OCI-LY1 (cell line): ENCODE results near the gene TXNDC17.

Experiments used
- H2AFZ ChIP-seq: fragments of 200-600 bp; sonication (generic), shearing (Covaris generic); 2 replicates; pipeline ENCODE4 v1.6.0; 2014; ENCODE audit warnings: antibody characterized with exemption, mild to moderate bottlenecking, low read length
- H3F3A ChIP-seq: fragments of 200-600 bp; sonication (generic), shearing (Covaris generic); 2 replicates; pipeline ENCODE4 v1.6.0; 2014; ENCODE audit warnings: mild to moderate bottlenecking, antibody characterized with exemption, low read length, moderate library complexity; ENCODE audit not compliant: insufficient read depth
- H3K27ac ChIP-seq: fragments of 200-600 bp; sonication (generic); 2 replicates; pipeline ENCODE4 v1.5.1; 2014; ENCODE audit warnings: low read length, mixed run types, mild to moderate bottlenecking, low read depth; ENCODE audit not compliant: poor library complexity, severe bottlenecking
- H3K27me3 ChIP-seq: fragments of 200-600 bp; sonication (generic); 2 replicates; pipeline ENCODE4 v1.6.0; 2014; ENCODE audit warnings: antibody characterized with exemption, mild to moderate bottlenecking, low read length, moderate library complexity; ENCODE audit not compliant: insufficient read depth
- H3K36me3 ChIP-seq: fragments of 200-600 bp; sonication (generic); 2 replicates; pipeline ENCODE4 v1.6.1; 2014; ENCODE audit warnings: mild to moderate bottlenecking, antibody characterized with exemption, low read length, moderate library complexity, mixed read lengths; ENCODE audit not compliant: insufficient read depth
- H3K4me1 ChIP-seq: fragments of 200-600 bp; sonication (generic); 2 replicates; pipeline ENCODE4 v1.5.1; 2014; ENCODE audit warnings: mild to moderate bottlenecking, low read length, moderate library complexity; ENCODE audit not compliant: insufficient read depth, severe bottlenecking
- H3K4me2 ChIP-seq: fragments of 200-600 bp; sonication (generic), shearing (Covaris generic); 2 replicates; pipeline ENCODE4 v1.6.1; 2014; ENCODE audit warnings: low read length
- H3K4me3 ChIP-seq: fragments of 200-600 bp; sonication (generic); 2 replicates; pipeline ENCODE4 v1.5.1; 2014; ENCODE audit warnings: low read length, low read depth, mild to moderate bottlenecking, mixed read lengths; ENCODE audit not compliant: poor library complexity, severe bottlenecking
- H3K79me2 ChIP-seq: fragments of 200-600 bp; shearing (Covaris generic); 2 replicates; pipeline ENCODE4 v1.6.1; 2016; ENCODE audit warnings: mixed run types, low read length, mixed read lengths; ENCODE audit not compliant: insufficient read depth
- H3K9ac ChIP-seq: fragments of 200-600 bp; sonication (generic), shearing (Covaris generic); 2 replicates; pipeline ENCODE4 v1.6.1; 2014; ENCODE audit warnings: mild to moderate bottlenecking, low read length, mixed read lengths
- H3K9me2 ChIP-seq: fragments of 200-600 bp; sonication (generic), shearing (Covaris generic); 2 replicates; pipeline ENCODE4 v1.6.1; 2014; ENCODE audit warnings: low read depth, mild to moderate bottlenecking, low read length, mixed read lengths
- H3K9me3 ChIP-seq: fragments of 200-600 bp; shearing (Covaris generic); 2 replicates; pipeline ENCODE4 v1.6.1; 2014; ENCODE audit warnings: low read length, mixed read lengths
- H4K20me1 ChIP-seq: fragments of 200-600 bp; sonication (generic), shearing (Covaris generic); 2 replicates; pipeline ENCODE4 v1.6.0; 2016; ENCODE audit warnings: mild to moderate bottlenecking, low read length; ENCODE audit not compliant: insufficient read depth
- EZH2 ChIP-seq: fragments of 200-600 bp; sonication (generic), shearing (Covaris generic); IDR thresholded peaks from 2 replicates; pipeline ENCODE4 v1.8.0; 2017; ENCODE audit warnings: borderline replicate concordance, mixed run types, mild to moderate bottlenecking, antibody characterized with exemption, low read length, moderate library complexity, mixed read lengths
- TF ChIP-seq, protein P1 (sequence below): fragments of 200-600 bp; sonication (generic), shearing (Covaris generic); IDR thresholded peaks from 2 replicates; pipeline ENCODE4 v1.5.1; 2017; ENCODE audit warnings: mild to moderate bottlenecking, antibody characterized with exemption, low read length, moderate library complexity, mixed read lengths

Gene TXNDC17

DNA sequence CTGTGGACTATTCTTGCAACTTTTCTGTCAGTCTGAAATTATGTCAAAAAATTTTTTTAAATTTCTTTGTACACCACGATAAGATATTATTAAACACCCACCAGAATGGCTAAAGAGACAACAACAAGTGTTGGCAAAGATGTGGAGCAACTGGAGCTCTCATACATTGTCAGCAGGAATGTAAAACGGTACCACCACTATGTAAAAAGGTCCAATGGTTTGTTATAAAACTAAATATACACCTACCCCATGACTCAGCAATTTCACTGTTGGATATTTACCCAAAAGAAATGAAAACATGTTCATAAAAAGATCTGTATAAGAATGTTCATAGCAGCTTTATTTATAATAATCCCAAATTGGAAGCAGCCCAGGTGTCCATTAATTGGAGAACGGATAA is 7.6 kb upstream of the TXNDC17 start:
- Histone ChIP-seq H3K36me3 (peaks cover 42% of the 10 kb centered on the region), H3K79me2 (no peaks in the 10 kb centered on the region), H3K9me2 (no peaks in the 10 kb centered on the region), H3K4me3 (no peak overlapping the region), H3K4me1 (peaks cover 1% of the 10 kb centered on the region), H3K4me2 (no peak overlapping the region), H3F3A (no peaks in the 10 kb centered on the region; the same call in 1 of the 2 replicates), H3K9ac (no peak overlapping the region), H3K27ac (no peak overlapping the region), H3K9me3 (0 out of 2 replicates have a peak, but pooled peaks cover 3% of the 10 kb centered on the region), H2AFZ (no peak overlapping the region), H4K20me1 (no peaks in the 10 kb centered on the region), H3K27me3 (no peaks in the 10 kb centered on the region)
- TF ChIP-seq, protein P1, sequence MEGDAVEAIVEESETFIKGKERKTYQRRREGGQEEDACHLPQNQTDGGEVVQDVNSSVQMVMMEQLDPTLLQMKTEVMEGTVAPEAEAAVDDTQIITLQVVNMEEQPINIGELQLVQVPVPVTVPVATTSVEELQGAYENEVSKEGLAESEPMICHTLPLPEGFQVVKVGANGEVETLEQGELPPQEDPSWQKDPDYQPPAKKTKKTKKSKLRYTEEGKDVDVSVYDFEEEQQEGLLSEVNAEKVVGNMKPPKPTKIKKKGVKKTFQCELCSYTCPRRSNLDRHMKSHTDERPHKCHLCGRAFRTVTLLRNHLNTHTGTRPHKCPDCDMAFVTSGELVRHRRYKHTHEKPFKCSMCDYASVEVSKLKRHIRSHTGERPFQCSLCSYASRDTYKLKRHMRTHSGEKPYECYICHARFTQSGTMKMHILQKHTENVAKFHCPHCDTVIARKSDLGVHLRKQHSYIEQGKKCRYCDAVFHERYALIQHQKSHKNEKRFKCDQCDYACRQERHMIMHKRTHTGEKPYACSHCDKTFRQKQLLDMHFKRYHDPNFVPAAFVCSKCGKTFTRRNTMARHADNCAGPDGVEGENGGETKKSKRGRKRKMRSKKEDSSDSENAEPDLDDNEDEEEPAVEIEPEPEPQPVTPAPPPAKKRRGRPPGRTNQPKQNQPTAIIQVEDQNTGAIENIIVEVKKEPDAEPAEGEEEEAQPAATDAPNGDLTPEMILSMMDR = no peak

DNA sequence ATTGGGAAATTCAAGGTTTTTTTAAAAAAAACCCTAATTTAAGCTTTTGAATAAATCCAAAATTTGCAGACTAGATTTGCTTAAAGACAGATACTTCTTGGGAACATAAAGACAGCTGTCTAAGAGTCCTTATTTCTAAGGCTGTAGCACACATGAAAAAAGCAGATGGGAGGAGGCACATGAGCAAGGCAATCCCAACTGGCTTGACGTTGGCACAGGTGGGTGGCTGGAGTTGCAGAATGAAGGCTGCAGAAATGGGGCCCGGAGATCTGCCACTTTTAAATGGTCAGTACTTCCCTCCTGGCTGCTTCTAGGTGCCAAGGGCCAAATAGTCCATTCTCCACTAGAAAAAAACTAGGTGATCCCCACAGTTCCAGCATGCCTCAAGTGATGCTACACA is 4.8 kb upstream of the TXNDC17 start:
- TF ChIP-seq EZH2 = no peak
- TF ChIP-seq, protein P1 = no peak
- H3K9me3 ChIP-seq = 0 out of 2 replicates have a peak, but pooled peaks cover 3% of the 10 kb centered on the region

DNA sequence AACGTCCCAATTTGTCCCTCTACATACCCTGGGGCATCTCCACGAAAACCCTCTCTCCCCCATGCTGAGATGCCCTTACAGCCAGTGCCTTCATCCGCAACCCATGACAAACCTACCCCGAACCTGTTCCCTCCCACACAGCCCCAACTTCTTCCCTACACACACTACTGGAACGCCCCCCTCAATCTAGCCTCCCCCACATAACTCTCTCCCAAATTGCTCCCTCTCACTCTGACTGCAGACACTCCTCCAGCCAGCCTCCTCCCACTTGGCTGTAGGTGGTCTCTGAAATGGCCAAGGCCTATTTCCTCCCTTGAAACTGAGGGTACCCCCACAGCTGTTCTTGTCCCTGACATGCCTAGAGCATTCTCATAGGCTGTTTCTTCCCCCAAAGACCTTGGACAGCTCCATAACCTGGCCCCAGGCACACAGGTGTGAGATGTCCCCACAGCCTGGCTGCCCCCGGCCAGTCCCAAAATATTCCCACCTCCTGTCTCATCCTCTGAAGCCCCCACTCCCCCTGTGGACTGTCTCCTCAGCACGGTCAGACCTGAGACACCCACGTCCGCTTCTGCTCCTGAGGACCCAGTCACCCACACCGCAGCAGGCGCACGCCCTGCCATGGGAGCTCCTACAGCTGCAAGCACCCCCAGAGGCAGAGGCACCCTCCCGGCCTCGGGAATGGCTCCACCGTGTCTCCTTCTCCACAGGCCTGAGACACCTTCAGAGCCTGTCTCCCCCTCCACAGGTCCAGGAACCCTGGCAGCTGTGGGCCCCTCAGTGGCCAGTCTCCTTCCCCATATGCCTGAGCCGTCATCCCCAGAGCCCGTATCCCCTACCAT is 4.0 kb upstream of the TXNDC17 start:
- TF ChIP-seq, protein P1 = no peak
- TF ChIP-seq EZH2 = no peak
- Histone ChIP-seq H3K4me2 (no peak overlapping the region), H3K36me3 (peaks cover 28% of the 10 kb centered on the region), H3K27me3 (no peaks in the 10 kb centered on the region), H3K9me3 (0 out of 2 replicates have a peak, but pooled peaks cover 3% of the 10 kb centered on the region), H3K9ac (no peak overlapping the region), H3K4me1 (peaks cover 21% of the 10 kb centered on the region), H3K27ac (no peak overlapping the region), H3K79me2 (peaks cover 6% of the 10 kb centered on the region; the same call in 1 of the 2 replicates), H3K9me2 (no peaks in the 10 kb centered on the region), H3F3A (no peaks in the 10 kb centered on the region; the same call in 1 of the 2 replicates), H2AFZ (no peak overlapping the region), H4K20me1 (no peaks in the 10 kb centered on the region), H3K4me3 (no peak overlapping the region)

More for the DNA sequence above, 4.8 kb upstream of the TXNDC17 start:
- Histone ChIP-seq H2AFZ (no peak overlapping the region), H3K9ac (no peak overlapping the region), H3K4me3 (no peak overlapping the region), H3K4me1 (peaks cover 16% of the 10 kb centered on the region), H3K4me2 (no peak overlapping the region), H4K20me1 (no peaks in the 10 kb centered on the region), H3K36me3 (peaks cover 32% of the 10 kb centered on the region), H3K27ac (no peak overlapping the region), H3K79me2 (peaks cover under 1% of the 10 kb centered on the region; the same call in 1 of the 2 replicates), H3K9me2 (no peaks in the 10 kb centered on the region), H3K27me3 (no peaks in the 10 kb centered on the region), H3F3A (no peaks in the 10 kb centered on the region; the same call in 1 of the 2 replicates)
